Dendritic cell treated with granulocyte-macrophage colony-stimulating factor and Interleukin-4, amounts not matched to agents 40 ng/mL and 50 ng/mL, for 4 days (primary cell): ENCODE measurements around the gene PLK1.

ENCODE experiments used
- H3K27ac Mint-ChIP-seq: one replicate; pipeline ENCODE4 v1.8.0; 2022; ENCODE audit warnings: mild to moderate bottlenecking, mixed read lengths
- H3K27me3 Mint-ChIP-seq: one replicate; pipeline ENCODE4 v1.8.0; 2022; ENCODE audit warnings: mild to moderate bottlenecking, mixed read lengths
- H3K36me3 Mint-ChIP-seq: one replicate; pipeline ENCODE4 v1.8.0; 2022; ENCODE audit warnings: low read depth, mixed read lengths
- H3K4me1 Mint-ChIP-seq: one replicate; pipeline ENCODE4 v1.8.0; 2022; ENCODE audit warnings: low read depth, mixed read lengths
- H3K4me3 Mint-ChIP-seq: one replicate; pipeline ENCODE4 v1.8.0; 2022; ENCODE audit warnings: mild to moderate bottlenecking, moderate library complexity, mixed read lengths
- H3K9me3 Mint-ChIP-seq: one replicate; pipeline ENCODE4 v1.8.0; 2022; ENCODE audit warnings: mixed read lengths
- intact Hi-C: fragments of 100-400 bp; cut with micrococcal nuclease; formaldehyde crosslinking; loops from one replicate; pipeline ENCODE4 v1.15.0; 2022

PLK1 gene

GRCh38 chr16:23667355-23667659, 11.4 kb upstream of the PLK1 start:
- H3K9me3 Mint-ChIP-seq, result no peaks in the 10 kb centered on the region
- no peak overlapping the region for H3K27ac Mint-ChIP-seq
- H3K27me3 Mint-ChIP-seq, result no peaks in the 10 kb centered on the region
- no peak overlapping the region for H3K4me3 Mint-ChIP-seq
- peaks cover 96% of the 10 kb centered on the region for H3K36me3 Mint-ChIP-seq
- H3K4me1 Mint-ChIP-seq, result peaks cover 10% of the 10 kb centered on the region
- intact Hi-C loops, result no loop called here

GRCh38 chr16:23668225-23668624, 10.5 kb upstream of the PLK1 start:
- Mint-ChIP-seq H3K27ac (no peak overlapping the region), H3K9me3 (no peaks in the 10 kb centered on the region), H3K4me1 (peaks cover 10% of the 10 kb centered on the region), H3K36me3 (peaks cover 93% of the 10 kb centered on the region), H3K4me3 (no peak overlapping the region), H3K27me3 (no peaks in the 10 kb centered on the region)
- intact Hi-C loops, result no loop called here

- Mint-ChIP-seq H3K27ac (no peak overlapping the region), H3K36me3 (peaks cover 93% of the 10 kb centered on the region), H3K4me3 (no peak overlapping the region), H3K27me3 (no peaks in the 10 kb centered on the region), H3K9me3 (no peaks in the 10 kb centered on the region), H3K4me1 (peaks cover 10% of the 10 kb centered on the region)
- intact Hi-C loops, result no loop called here
These were observed 9.8 kb upstream of the PLK1 start for GRCh38 chr16:23668873-23669272.

GRCh38 chr16:23670137-23670776, 8.4 kb upstream of the PLK1 start:
- H3K9me3 Mint-ChIP-seq, result no peaks in the 10 kb centered on the region
- peaks cover 10% of the 10 kb centered on the region for H3K4me1 Mint-ChIP-seq
- no peak overlapping the region for H3K4me3 Mint-ChIP-seq
- H3K36me3 Mint-ChIP-seq, result peaks cover 92% of the 10 kb centered on the region
- H3K27ac Mint-ChIP-seq, result no peak overlapping the region
- intact Hi-C loops, result no loop called here
- no peaks in the 10 kb centered on the region for H3K27me3 Mint-ChIP-seq

- Mint-ChIP-seq H3K27ac (no peak overlapping the region), H3K27me3 (no peaks in the 10 kb centered on the region), H3K9me3 (no peaks in the 10 kb centered on the region), H3K4me3 (no peak overlapping the region), H3K4me1 (peaks cover 19% of the 10 kb centered on the region), H3K36me3 (peaks cover 62% of the 10 kb centered on the region)
- intact Hi-C loops, result no loop called here
These were observed 4.6 kb upstream of the PLK1 start for GRCh38 chr16:23673971-23674614.

- intact Hi-C loops, result no loop called here
- H3K9me3 Mint-ChIP-seq, result no peaks in the 10 kb centered on the region
- no peaks in the 10 kb centered on the region for H3K27me3 Mint-ChIP-seq
- peaks cover 34% of the 10 kb centered on the region for H3K4me1 Mint-ChIP-seq
- no peak overlapping the region for H3K4me3 Mint-ChIP-seq
- peaks cover 52% of the 10 kb centered on the region for H3K36me3 Mint-ChIP-seq
- H3K27ac Mint-ChIP-seq, result no peak overlapping the region
These were observed 1.7 kb upstream of the PLK1 start for GRCh38 chr16:23676924-23677480.

- Mint-ChIP-seq H3K27me3 (no peaks in the 10 kb centered on the region), H3K27ac (peak overlapping the region; percentile 57), H3K4me3 (peak overlapping the region; percentile 90), H3K36me3 (peaks cover 57% of the 10 kb centered on the region), H3K9me3 (no peaks in the 10 kb centered on the region), H3K4me1 (peaks cover 38% of the 10 kb centered on the region)
- intact Hi-C loops, result no loop called here
These were observed 741 bp downstream of the PLK1 start for GRCh38 chr16:23679274-23679985.

GRCh38 chr16:23679986-23680336, 1.3 kb downstream of the PLK1 start:
- H3K4me3 Mint-ChIP-seq, result peak overlapping the region; percentile 90
- H3K27me3 Mint-ChIP-seq, result no peaks in the 10 kb centered on the region
- intact Hi-C loops, result no loop called here
- H3K4me1 Mint-ChIP-seq, result peaks cover 38% of the 10 kb centered on the region
- H3K27ac Mint-ChIP-seq, result peak overlapping the region; percentile 57
- peaks cover 57% of the 10 kb centered on the region for H3K36me3 Mint-ChIP-seq
- H3K9me3 Mint-ChIP-seq, result no peaks in the 10 kb centered on the region

GRCh38 chr16:23682181-23682580, 3.5 kb downstream of the PLK1 start:
- peaks cover 68% of the 10 kb centered on the region for H3K36me3 Mint-ChIP-seq
- no peak overlapping the region for H3K27ac Mint-ChIP-seq
- intact Hi-C loops, result no loop called here

GRCh38 chr16:23683487-23683886, 4.8 kb downstream of the PLK1 start:
- Mint-ChIP-seq H3K27ac (no peak overlapping the region), H3K36me3 (peaks cover 81% of the 10 kb centered on the region), H3K4me1 (peaks cover 34% of the 10 kb centered on the region), H3K9me3 (no peaks in the 10 kb centered on the region), H3K4me3 (no peak overlapping the region), H3K27me3 (no peaks in the 10 kb centered on the region)
- intact Hi-C loops, result no loop called here

More at GRCh38 chr16:23682181-23682580, 3.5 kb downstream of the PLK1 start:
- no peak overlapping the region for H3K4me3 Mint-ChIP-seq
- no peaks in the 10 kb centered on the region for H3K9me3 Mint-ChIP-seq
- no peaks in the 10 kb centered on the region for H3K27me3 Mint-ChIP-seq
- peaks cover 38% of the 10 kb centered on the region for H3K4me1 Mint-ChIP-seq

GRCh38 chr16:23687034-23687808, 8.5 kb downstream of the PLK1 start:
- Mint-ChIP-seq H3K4me3 (no peak overlapping the region), H3K9me3 (no peaks in the 10 kb centered on the region), H3K27me3 (no peaks in the 10 kb centered on the region), H3K27ac (no peak overlapping the region), H3K36me3 (peaks cover 92% of the 10 kb centered on the region), H3K4me1 (peaks cover 2% of the 10 kb centered on the region)
- intact Hi-C loops, result no loop called here

- H3K4me3 Mint-ChIP-seq, result no peak overlapping the region
- intact Hi-C loops, result no loop called here
- H3K4me1 Mint-ChIP-seq, result peaks cover 2% of the 10 kb centered on the region
- peaks cover 68% of the 10 kb centered on the region for H3K36me3 Mint-ChIP-seq
- H3K9me3 Mint-ChIP-seq, result no peaks in the 10 kb centered on the region
- peaks cover under 1% of the 10 kb centered on the region for H3K27me3 Mint-ChIP-seq
- no peak overlapping the region for H3K27ac Mint-ChIP-seq
These were observed 10.9 kb downstream of the PLK1 start for GRCh38 chr16:23689442-23690187.

GRCh38 chr16:23690771-23691482, 12.2 kb downstream of the PLK1 start:
- Mint-ChIP-seq H3K27me3 (peaks cover 7% of the 10 kb centered on the region), H3K4me3 (no peak overlapping the region), H3K36me3 (peaks cover 55% of the 10 kb centered on the region), H3K9me3 (no peaks in the 10 kb centered on the region), H3K4me1 (peaks cover 9% of the 10 kb centered on the region), H3K27ac (no peak overlapping the region)
- intact Hi-C loops, result no loop called here
